GM19455 (cell line): ENCODE results near the gene SPPL2B.
"Not testable (repeated sequence)": the region's sequence is repeated elsewhere in the genome, so short reads cannot be mapped to it uniquely, and the experiment has no call there.

ENCODE experiments used
- ATAC-seq: cut with Tn5 transposase; IDR thresholded peaks from one replicate; pipeline ENCODE4 v1.9.1; 2021; ENCODE audit not compliant: unreplicated experiment

SPPL2B gene

DNA sequence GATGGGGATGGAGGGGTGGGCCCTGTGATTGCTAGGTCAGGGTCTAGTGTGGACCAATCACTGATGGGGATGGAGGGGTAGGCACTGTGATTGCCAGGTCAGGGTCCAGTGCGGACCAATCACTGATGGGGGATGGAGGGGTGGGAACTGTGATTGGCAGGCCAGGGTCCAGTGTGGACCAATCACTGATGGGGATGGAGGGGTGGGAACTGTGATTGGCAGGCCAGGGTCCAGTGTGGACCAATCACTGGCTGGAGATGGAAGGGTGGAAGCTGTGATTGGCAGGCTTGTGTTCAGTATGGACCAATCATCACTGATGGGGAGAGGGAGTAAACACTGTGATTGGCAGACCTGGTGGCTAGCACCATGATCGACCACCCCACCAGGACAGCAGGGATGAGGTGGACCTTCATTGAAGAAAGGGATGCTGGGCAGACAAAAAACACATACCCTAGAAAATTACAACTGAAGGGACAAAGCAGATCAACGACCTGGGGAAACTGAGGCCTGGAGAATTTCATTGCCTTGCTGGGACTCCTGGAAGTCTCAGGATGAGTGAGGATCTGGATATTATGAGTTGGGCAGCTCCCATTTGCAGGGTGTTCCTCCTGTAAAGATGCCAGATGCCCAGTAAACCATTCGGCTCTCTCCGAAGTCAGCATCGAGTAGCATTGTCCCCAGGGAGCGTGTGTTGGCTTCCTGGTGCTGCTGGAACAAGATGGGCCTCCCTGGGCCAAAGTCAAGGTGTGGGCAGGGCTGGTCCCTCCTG is 47.1 kb downstream of the SPPL2B start:
- no peak for ATAC-seq

DNA sequence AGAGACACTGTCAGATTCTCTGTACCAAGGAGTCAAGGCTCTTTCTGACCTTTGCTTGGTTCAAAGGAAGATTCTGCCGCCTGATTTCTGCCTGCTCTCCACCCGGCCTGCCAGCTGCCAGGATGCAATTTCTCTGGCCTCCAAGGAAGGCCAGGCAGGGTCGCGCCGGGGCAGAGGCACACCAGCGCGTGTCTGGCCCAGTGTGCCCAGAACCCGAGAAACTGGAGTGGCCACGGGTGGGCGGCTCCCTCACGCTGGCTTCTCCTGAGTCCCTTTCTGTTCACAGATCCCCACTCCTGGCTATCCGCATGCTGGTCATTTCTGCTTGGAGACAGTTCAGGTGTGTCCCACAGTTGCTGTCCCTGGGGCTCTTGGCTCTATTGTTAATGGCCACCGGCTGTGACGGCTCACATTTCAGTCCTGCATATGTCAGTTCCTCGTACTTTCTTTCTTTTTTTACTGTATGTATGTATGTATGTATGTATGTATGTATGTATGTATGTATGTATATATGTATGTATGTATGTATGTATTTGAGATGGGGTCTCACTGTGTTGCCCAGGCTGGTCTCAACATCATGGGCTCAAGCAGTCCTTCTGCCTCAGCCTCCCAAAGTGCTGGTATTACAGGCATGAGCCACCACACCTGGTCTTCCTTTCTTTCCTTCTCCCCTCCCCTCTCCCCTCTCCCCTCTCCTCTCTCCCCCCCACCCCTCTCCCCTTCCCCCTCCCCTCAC is 48.5 kb downstream of the SPPL2B start:
- ATAC-seq, result no peak

DNA sequence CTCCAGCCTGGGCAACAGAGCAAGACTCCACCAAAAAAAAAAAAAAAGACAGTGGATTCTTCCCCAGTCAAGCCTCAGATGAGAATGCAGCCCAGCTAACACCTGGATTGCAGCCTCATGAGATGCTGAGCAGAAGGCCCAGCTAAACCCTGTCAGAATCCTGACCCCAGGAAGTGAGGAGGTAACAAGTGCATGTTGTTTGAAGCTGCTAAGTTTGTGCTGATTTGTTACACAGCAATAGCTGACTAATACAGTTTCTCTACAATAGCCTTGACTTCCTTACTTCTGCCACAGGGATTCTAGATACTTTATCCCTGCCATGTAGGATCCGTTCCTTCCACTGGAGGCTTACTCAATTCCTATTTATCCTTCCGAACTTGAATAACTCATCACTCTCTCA is 52.1 kb downstream of the SPPL2B start:
- no peak for ATAC-seq

DNA sequence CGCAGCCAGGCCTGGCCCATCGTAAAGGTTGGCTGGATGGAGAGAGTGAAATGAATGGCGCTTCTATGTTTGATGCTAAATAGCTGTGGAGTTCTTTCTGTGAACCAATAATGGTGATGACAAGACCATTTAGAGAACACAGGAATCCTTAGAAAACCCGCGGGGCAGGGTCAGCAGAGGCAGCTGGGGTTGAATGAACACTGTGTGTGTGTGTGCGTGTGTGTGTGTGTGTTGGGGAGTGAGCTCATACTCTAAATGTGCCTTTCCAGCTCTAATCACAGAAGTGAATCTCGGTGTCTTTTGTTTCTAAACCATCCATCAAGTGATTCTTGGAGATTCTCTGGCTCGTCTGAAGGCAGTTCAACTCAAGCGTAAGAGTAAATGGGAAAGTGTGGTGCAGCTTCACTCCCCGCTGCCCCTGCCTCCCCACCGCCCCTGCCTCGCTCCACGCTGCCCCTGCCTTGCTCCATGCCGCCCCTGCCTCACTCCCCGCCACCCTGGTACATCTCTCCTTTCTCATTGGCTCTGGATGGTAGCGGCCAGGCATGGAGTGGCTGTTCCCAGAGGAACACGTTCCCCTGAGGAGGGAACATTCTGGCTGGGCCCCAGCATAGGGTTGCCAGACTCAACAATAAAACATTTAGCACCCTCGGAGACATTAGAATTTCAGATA is 52.8 kb downstream of the SPPL2B start:
- ATAC-seq, result no peak

DNA sequence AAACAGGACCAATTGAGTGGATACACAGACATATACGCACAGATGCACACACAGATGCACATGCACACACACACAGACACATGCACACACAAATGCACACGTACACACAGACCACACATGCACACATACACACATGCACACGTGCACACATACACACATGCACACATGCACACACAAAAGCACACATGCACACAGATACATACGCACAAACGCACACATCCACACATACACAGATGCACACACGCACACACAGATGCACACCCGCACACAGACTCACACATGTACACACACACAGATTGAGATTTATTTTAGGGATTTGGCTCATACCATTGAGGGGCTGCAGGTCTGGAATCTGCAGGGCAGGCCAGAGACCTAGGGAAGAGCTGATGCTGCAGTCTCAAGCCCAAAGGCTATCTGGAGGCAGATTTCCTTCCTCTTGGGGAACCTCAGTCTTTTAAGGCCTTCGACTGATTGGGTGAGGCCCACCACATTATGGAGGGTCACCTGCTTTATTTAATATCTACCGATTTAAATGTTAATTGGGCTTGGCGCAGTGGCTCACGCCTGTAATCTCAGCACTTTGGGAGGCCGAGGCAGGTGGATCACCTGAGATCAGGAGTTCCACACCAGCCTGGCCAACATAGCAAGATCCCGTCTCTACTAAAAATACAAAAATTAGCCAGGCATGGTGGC is 54.2 kb downstream of the SPPL2B start:
- no peak for ATAC-seq

DNA sequence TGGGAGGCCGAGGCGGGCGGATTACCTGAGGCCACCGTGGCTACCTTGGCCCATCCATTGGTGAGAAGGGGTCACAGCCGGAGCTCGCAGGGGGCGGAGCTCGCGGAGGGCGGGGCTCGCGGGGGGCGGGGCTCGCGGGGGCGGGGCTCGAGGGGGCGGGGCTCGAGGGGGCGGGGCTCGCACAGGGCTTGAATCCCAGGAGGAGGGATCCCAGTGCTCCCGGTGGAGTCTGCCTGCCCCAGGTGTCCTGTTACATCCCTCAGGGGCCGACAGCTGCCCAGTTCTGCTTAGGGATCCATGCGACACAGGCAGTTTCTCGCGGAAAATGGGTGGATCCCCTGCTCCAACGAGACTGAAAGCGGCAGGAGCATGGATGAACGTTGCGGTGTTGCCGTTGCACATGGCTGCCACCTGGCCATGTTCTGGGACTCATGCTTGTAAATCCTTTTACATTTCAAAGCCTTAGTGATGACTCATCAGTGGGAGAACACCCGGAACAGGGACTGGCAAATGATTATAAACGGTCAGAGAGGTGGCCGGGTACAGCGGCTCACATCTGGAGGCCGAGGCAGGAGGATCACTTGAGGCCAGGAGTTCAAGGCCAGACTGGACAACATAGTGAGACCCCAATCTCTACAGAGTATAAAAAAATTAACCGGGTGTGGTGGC is 56.7 kb downstream of the SPPL2B start:
- ATAC-seq, result no peak

DNA sequence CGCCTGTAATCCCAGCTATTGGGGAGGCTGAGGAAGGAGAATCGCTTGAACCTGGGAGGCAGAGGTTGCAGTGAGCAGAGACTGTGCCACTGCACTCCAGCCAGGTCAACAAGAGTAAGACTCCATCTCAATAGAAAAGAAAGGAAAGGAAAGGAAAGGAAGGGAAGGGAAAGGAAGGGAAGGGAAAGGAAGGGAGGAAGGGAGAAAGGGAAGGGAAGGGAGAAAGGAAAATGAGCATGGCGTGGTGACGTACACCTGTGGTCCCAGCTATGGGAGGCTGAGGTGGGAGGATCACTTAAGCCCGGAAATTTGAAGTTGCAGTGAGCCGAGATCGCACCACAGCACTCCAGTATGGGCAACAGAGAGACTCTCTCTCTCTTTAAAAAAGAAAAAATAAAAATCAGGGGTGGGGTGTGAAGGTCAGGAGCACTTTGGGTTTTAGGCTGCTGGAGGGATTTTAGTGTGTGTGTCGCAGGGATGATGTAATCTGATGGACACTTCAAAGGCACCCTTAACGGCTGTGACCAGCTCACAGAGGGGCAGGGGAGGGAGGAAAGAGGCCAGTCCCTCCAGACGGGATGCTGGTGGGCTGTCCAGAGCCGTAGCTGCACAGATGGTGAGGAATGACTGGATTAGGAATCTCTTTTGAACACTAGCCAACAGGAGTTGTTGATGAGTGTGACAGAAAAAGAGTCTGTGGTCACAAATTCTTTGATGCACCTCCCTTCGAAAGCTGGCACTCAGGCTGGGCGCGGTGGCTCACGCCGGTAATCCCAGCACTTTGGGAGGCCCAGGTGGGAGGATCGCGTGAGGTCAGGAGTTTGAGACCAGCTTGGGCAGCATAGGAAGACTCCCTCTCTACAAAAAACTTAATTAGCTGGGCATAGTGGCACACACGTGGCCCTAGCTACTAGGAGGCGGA is 59.1 kb downstream of the SPPL2B start:
- no peak for ATAC-seq

DNA sequence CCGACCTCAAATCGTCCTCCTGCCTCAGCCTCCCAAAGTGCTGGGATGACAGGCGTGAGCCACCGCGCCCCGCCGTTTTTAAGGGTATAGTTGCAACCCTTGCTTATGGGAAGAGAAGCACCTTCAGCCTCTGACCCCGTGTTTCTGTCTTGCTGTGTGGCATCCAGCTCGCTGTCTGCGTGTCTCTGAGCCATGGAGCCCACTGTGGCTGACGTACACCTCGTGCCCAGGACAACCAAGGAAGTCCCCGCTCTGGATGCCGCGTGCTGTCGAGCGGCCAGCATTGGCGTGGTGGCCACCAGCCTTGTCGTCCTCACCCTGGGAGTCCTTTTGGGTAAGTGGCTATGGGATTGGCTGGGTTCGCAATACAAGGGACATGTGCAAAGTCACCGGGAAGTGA is 61.1 kb downstream of the SPPL2B start:
- no peak for ATAC-seq

DNA sequence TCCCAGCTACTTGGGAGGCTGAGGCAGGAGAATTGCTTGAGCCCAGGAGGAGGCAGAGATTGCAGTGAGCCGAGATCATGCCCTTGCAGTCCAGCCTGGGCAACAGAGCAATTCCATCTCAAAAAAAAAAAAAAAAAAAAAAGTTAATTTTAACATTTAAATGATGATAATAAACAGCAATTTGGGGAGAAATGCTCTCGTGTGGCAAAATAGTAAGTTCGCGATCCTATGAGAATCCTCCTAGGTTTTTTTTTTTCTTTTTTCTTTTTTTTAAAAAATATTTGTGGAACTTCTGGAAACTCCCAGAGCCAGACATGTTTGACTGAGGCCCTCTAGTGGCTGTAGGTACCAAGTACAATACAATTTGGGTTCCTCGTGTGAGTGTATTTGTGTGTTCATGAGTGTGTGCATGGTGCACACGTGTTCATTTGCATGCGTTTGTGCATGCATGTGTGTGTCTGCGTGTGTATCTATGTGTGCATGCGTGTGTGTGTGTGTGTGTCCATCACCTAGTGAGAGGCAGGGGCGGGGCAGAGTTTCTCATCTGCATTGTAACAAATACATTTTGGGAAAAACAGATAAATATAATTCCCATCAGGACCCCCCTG is 62.7 kb downstream of the SPPL2B start:
- no peak for ATAC-seq

DNA sequence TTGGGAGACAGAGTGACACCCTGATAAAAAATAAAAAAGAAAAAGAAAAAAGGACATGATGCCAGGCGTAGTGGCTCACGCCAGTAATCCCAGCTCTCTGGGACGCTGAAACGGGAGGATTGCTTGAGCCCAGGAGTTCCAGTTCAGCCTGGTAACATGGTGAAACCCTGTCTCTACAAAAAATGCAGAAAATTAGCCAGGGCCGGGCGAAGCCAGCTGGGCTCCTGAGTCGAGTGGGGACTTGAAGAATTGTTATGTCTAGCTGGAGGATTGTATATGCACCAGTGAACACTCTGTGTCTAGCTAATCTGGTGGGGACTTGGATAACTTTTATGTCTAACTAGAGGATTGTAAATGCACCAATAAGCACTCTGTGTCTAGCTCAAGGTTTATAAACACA is 63.9 kb downstream of the SPPL2B start:
- ATAC-seq, result no peak

DNA sequence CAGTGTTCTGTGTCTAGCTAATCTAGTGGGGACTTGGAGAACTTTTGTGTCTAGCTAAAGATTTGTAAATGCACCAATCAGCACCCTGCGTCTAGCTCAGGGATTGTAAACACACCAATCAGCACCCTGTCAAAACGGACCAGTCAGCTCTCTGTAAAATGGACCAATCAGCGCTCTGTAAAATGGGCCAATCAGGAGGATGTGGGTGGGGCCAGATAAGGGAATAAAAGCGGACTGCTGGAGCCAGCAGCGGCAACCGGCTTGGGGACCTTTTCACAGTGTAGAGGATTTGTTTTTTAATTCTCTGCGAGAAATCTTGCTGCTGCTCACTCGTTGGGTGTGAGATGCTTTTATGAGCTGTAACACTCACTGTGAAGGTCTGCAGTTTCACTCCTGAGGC is 64.4 kb downstream of the SPPL2B start:
- ATAC-seq, result not testable (repeated sequence)

DNA sequence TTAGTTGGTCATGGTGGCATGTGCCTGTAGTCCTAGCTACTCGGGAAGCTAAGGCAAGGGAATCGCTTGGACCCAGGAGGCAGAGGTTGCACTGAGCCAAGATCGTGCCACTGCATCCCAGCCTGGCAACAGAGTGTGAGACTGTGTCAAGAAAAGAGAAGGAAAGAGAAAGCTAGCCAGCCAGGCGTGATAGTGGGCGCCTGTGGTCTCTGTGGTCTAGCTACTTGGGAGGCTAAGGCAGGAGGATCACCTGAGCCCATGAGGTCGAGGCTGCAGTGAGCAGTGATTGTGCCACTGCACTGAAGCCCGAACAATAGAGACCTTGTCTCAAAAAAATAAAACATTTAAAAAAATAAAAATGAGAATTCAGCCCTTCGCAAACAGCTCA is 65.6 kb downstream of the SPPL2B start:
- ATAC-seq, result no peak

DNA sequence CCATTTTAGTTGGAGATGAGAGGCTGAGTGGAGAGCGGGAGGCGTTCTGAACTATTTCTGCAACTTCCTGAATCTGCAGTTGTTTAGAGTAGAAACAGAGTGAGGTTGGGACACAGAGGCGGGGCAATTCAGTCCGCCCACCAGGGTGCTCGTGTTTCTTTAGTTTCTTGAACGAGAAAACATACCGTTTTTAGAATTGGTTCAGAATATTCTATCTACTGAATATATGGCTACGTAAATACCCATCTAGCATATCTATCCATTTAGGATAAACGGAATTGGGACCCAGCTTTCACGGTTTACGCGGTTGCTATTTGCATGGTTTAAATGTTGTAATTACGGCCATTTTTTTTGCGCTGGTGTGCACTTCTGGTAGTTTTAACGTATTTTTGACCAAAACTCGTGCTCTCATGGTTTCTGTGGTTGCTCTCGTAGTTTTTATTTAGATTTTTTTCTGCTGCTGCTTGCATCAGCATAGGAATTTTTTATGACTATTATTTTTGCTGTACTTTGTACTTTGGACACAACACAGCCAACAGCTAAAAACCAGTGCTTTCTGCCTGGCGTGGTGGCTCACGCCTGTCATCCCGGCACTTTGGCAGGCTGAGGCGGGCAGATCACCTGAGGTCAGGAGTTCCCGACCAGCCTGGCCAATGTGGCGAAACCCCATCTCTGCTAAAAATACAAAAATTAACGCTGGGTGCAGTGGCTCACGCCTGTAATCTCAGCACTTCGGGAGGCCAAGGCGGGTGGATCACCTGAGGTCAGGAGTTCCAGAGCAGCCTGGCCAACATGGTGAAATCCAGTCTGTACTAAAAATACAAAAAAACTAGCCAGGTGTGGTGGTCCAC is 66.2 kb downstream of the SPPL2B start:
- no peak for ATAC-seq

DNA sequence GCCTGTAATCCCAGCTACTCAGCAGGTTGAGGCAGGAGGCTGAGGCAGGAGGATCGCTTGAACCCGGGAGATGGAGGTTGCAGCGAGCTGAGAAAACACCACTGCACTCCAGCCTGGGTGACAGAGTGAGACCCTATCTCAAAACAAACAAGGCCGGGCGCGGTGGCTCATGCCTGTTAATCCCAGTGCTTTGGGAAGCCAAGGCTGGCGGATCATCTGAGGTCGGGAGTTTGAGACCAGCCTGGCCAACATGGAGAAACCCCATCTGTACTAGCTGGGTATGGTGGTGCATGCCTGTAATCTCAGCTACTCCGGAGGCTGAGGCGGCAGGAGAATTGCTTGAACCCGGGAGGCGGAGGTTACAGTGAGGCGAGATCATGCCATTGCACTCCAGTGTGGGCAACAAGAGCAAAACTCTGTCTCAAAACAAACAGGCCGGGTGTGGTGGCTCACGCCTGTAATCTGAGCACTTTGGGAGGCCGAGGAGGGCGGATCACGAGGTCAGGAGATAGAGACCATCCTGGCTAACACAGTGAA is 66.9 kb downstream of the SPPL2B start:
- not testable (repeated sequence) for ATAC-seq

DNA sequence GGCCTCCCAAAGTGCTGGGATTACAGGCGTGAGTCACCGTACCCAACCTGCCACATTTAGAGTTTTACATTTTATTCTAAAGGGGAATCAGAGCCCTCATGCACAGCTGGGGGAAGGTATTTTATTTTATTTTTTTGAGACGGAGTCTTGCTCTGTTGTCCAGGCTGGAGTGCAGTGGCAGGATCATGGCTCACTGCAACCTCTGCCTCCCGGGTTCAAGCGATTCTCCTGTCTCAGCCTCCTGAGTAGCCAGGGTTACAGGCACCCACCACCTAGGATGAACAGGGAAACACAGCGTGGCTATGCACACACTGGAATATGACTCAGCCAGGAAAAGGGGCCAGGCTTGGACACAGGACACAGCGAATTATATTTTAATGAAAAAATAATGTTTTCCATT is 68.7 kb downstream of the SPPL2B start:
- ATAC-seq, result not testable (repeated sequence)

DNA sequence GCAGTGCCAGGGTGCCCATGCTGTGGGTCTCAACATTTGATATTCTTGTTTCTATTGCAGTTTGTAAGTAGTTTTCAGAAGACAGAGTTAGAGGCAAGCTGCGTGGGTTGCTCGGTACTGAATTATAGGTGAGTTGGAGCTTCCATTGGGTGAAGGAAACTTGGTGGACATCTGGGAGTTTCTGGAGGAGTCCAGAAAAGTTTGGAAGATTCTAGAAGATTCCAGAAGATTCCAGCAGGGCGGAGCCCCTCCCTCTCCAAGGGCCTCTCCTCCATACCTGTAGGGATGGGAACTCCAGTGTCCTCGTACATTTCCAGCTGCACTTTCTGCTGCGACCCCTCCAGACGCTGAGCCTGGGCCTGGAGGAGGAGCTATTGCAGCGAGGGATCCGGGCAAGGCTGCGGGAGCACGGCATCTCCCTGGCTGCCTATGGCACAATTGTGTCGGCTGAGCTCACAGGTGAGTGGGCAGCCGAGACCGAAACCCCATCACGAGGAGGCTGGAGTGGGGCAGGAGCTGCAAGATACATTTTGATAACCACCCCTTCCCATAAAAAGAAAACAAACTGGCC is 70.3 kb downstream of the SPPL2B start:
- ATAC-seq, result no peak

DNA sequence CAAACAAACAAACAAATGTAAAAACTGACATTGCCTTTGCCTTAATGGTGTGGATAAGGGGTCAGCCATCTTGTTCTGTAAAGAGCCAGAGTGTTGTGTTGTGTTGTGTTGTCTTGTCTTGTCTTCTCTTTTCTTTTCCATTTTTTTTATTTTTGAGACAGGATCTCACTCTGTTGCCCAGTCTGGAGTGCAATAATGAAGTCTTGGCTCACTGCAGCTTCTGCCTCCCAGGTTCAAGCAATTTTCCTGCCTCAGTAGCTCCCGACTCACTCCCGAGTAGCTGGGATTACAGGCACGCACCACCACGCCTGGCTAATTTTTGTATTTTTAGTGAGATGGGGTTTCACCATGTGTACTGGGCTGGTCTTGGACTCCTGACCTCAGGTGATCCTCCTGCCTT is 71.1 kb downstream of the SPPL2B start:
- ATAC-seq, result no peak
